WERI-Rb-1 (cell line): ENCODE results near the gene TSPAN11.

ENCODE experiments used
- DNase-seq: peaks from one replicate; pipeline ENCODE4 v3.0.0-alpha.2; 2020
- H3K27ac ChIP-seq: fragments of 250-450 bp; sonication (Bioruptor Pico); 2 replicates; pipeline ENCODE4 v1.5.1; 2020; ENCODE audit warnings: mild to moderate bottlenecking, moderate library complexity
- H3K27me3 ChIP-seq: fragments of 250-450 bp; sonication (Bioruptor Pico); 2 replicates; pipeline ENCODE4 v1.5.1; 2021; ENCODE audit warnings: mild to moderate bottlenecking, low read depth, moderate library complexity; ENCODE audit not compliant: insufficient read depth, severe bottlenecking
- H3K36me3 ChIP-seq: fragments of 250-450 bp; sonication (Bioruptor Pico); 2 replicates; pipeline ENCODE4 v1.5.1; 2020; ENCODE audit warnings: mild to moderate bottlenecking, moderate library complexity
- H3K4me3 ChIP-seq: 2 replicates; pipeline ENCODE4 v1.5.1; 2011; ENCODE audit warnings: low read depth, mild to moderate bottlenecking, control low read depth, low read length
- H3K9me3 ChIP-seq: fragments of 250-450 bp; sonication (Bioruptor Pico); 2 replicates; pipeline ENCODE4 v1.5.1; 2021; ENCODE audit warnings: mild to moderate bottlenecking, moderate library complexity; ENCODE audit not compliant: severe bottlenecking
- CTCF ChIP-seq: IDR thresholded peaks from 2 replicates; pipeline ENCODE4 v1.5.1; 2011; ENCODE audit warnings: low read depth, mild to moderate bottlenecking, control low read depth, inconsistent platforms, low read length

Gene TSPAN11

DNA sequence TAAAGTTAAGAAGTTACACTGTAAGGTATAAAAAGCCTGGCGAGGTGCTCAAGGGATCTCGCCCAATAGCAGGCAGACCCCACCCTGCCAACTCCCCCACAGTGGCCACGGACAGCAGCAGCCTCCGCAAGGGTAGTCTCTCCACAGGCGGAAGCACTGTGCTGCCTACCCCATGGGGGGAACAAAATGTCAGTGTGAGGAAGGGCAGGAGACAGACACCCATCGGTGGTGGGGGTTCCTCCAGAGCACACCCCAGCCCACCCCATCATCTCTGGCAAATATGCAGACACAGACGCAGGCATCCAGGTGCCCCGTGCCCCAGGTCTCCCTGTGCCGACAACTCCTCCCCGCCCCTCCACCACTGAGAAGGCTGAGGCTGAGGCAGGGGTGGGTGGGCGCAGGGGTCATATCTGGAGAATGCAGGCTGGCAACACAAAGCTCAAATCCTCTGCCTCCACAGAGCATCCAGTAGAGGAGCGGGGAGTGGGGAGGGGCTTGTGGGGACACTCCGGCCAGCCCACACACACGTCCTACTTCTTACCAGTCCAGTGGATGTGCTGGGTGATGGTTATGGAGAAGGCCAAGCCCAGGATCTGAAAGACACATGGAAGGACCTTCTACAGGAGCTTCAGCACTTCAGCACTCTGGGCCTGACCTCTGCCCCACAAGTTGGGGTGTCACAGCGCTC lies 78.9 kb downstream of the TSPAN11 start:
- Histone ChIP-seq H3K36me3 (no peaks in the 10 kb centered on the region), H3K27ac (no peak overlapping the region), H3K9me3 (no peaks in the 10 kb centered on the region), H3K27me3 (no peaks in the 10 kb centered on the region), H3K4me3 (no peak overlapping the region)
- DNase-seq, result no peak
- no peak for TF ChIP-seq CTCF

- Histone ChIP-seq H3K4me3 (no peak overlapping the region), H3K9me3 (no peaks in the 10 kb centered on the region), H3K27ac (no peak overlapping the region), H3K27me3 (no peaks in the 10 kb centered on the region), H3K36me3 (no peaks in the 10 kb centered on the region)
- no peak for DNase-seq
- no peak for TF ChIP-seq CTCF
These were observed 79.4 kb downstream of the TSPAN11 start for GRCh38 chr12:31005944-31006361.

- TF ChIP-seq CTCF, result no peak
- Histone ChIP-seq H3K27ac (no peak overlapping the region), H3K36me3 (no peaks in the 10 kb centered on the region)
These were observed 80.0 kb downstream of the TSPAN11 start for GRCh38 chr12:31006416-31007152.

GRCh38 chr12:31007153-31007495 lies 80.6 kb downstream of the TSPAN11 start:
- no peak for TF ChIP-seq CTCF
- Histone ChIP-seq H3K9me3 (no peaks in the 10 kb centered on the region), H3K4me3 (no peak overlapping the region), H3K27ac (no peak overlapping the region), H3K36me3 (no peaks in the 10 kb centered on the region), H3K27me3 (no peaks in the 10 kb centered on the region)
- no peak for DNase-seq

More at GRCh38 chr12:31006416-31007152, 80.0 kb downstream of the TSPAN11 start:
- Histone ChIP-seq H3K27me3 (no peaks in the 10 kb centered on the region), H3K9me3 (no peaks in the 10 kb centered on the region), H3K4me3 (no peak overlapping the region)
- DNase-seq, result no peak

GRCh38 chr12:31007636-31008175 lies 81.2 kb downstream of the TSPAN11 start:
- Histone ChIP-seq H3K36me3 (no peaks in the 10 kb centered on the region), H3K27ac (no peak overlapping the region; the same call in 1 of the 2 replicates), H3K4me3 (no peak overlapping the region), H3K9me3 (no peaks in the 10 kb centered on the region), H3K27me3 (no peaks in the 10 kb centered on the region)
- no peak for DNase-seq
- no peak for TF ChIP-seq CTCF
